ENCODE results near the gene PRPF31. TPM values are rescaled to one million over a fixed set of nuclear protein-coding genes. Genes with fewer than 3 reads are reported as not detected.
"Not testable (repeated sequence)": the region's sequence is repeated elsewhere in the genome, so short reads cannot be mapped to it uniquely, and the experiment has no call there.

Gene PRPF31
- total and polyA plus RNA-seq, 8 donors, result 22.8 to 98.2 (median 39.5) TPM

GRCh38 chr19:54099190-54099902, 16.2 kb upstream of the PRPF31 start:
- no peaks in the 10 kb centered on the region for H3K9me3 ChIP-seq
- intact Hi-C loops (cut with DNase I; ENCODE audit: low total_unique reads), result no loop called here
- TF ChIP-seq POLR2A (IDR thresholded peaks at IDR 0.05) (no peak), CTCF (IDR thresholded peaks at IDR 0.05) (no peak), POLR2AphosphoS5 (IDR thresholded peaks at IDR 0.05) (no peak), EP300 (IDR thresholded peaks at IDR 0.05) (no peak)
- H3K27ac ChIP-seq, result no peak overlapping the region
- WGBS, 5 donors, result 80 to 90% (median 87%) methylated on average over 10 to 12 of the region's 12 CpGs
- peaks cover 15 to 45% (median 33%) of the 10 kb centered on the region in 4 donors for H3K4me1 ChIP-seq
- H3K27me3 ChIP-seq, result peaks cover 0 to 26% (median 19%) of the 10 kb centered on the region in 3 donors
- DNase-seq, result no peak
- H3K4me3 ChIP-seq, result no peak overlapping the region
- H3K36me3 ChIP-seq, result peaks cover 0 to 3% (median 0%) of the 10 kb centered on the region in 4 donors

GRCh38 chr19:54099903-54100255, 15.7 kb upstream of the PRPF31 start:
- WGBS, 5 donors, result 73 to 82% (median 79%) methylated on average over 8 to 9 of the region's 9 CpGs
- Histone ChIP-seq H3K4me3 (peak overlapping the region in 1 of 4 donors; percentile 20), H3K4me1 (peaks cover 15 to 50% (median 35%) of the 10 kb centered on the region in 4 donors)

GRCh38 chr19:54100561-54100960, 15.0 kb upstream of the PRPF31 start, which contains the start of gene OSCAR:
OSCAR (minus strand) TSS chr19:54100803; CDS start chr19:54100792, 11 bp downstream.
- Histone ChIP-seq H3K27me3 (peaks cover 0 to 14% (median 12%) of the 10 kb centered on the region in 3 donors), H3K4me3 (peak within 1 kb of the TSS in 1 of 4 donors; percentile 20), H3K27ac (peak within 1 kb of the TSS in 2 of 5 donors; percentile 55 to 69), H3K4me1 (peaks cover 15 to 45% (median 30%) of the 10 kb centered on the region in 4 donors), H3K36me3 (peaks cover 1 to 10% (median 7%) of the 10 kb centered on the region in 4 donors), H3K9me3 (no peaks in the 10 kb centered on the region)
- 45 to 56% (median 53%) methylated on average over 4 to 5 of the region's 5 CpGs for WGBS, 5 donors
- peak in 1 of 2 donors; percentile 36 for DNase-seq
- no peak for TF ChIP-seq POLR2A (IDR thresholded peaks at IDR 0.05)
- no peak for TF ChIP-seq EP300 (IDR thresholded peaks at IDR 0.05)
- no peak for TF ChIP-seq POLR2AphosphoS5 (IDR thresholded peaks at IDR 0.05)
- no peak for TF ChIP-seq CTCF (IDR thresholded peaks at IDR 0.05)
- intact Hi-C loops (cut with DNase I; ENCODE audit: low total_unique reads), result no loop called here

More at GRCh38 chr19:54099903-54100255, 15.7 kb upstream of the PRPF31 start:
- H3K36me3 ChIP-seq; intact Hi-C loops (cut with DNase I; ENCODE audit: low total_unique reads); H3K9me3 ChIP-seq; DNase-seq: not testable (repeated sequence)
- H3K27ac ChIP-seq, result peak overlapping the region in 1 of 5 donors; percentile 69
- H3K27me3 ChIP-seq, result peaks cover 0 to 21% (median 19%) of the 10 kb centered on the region in 3 donors

GRCh38 chr19:54102421-54103169, 13.0 kb upstream of the PRPF31 start, which contains the start of gene NDUFA3:
NDUFA3 (plus strand) TSS chr19:54102855; CDS start chr19:54102879, 24 bp downstream.
- intact Hi-C loops (cut with DNase I; ENCODE audit: low total_unique reads), result no loop called here
- Histone ChIP-seq H3K4me1 (peaks cover 15 to 30% (median 22%) of the 10 kb centered on the region in 4 donors), H3K4me3 (peak within 1 kb of the TSS; percentile 91 to 100 (median 95)), H3K27ac (peak within 1 kb of the TSS; percentile 72 to 88 (median 84)), H3K36me3 (peaks cover 19 to 31% (median 27%) of the 10 kb centered on the region in 4 donors), H3K27me3 (no peaks in the 10 kb centered on the region), H3K9me3 (no peaks in the 10 kb centered on the region)
- 3 to 5% (median 3%) methylated on average over 29 to 54 of the region's 54 CpGs for WGBS, 5 donors
- TF ChIP-seq CTCF (IDR thresholded peaks at IDR 0.05) (peak in 1 of 7 experiments; percentile 26), EP300 (IDR thresholded peaks at IDR 0.05) (no peak), POLR2A (IDR thresholded peaks at IDR 0.05) (peak in 1 of 4 donors; percentile 29), POLR2AphosphoS5 (IDR thresholded peaks at IDR 0.05) (peak; percentile 76 to 96 (median 96))
- DNase-seq, result peak; percentile 98 to 100
